ENCODE data around the gene RSF1.

The RSF1 gene

DNA sequence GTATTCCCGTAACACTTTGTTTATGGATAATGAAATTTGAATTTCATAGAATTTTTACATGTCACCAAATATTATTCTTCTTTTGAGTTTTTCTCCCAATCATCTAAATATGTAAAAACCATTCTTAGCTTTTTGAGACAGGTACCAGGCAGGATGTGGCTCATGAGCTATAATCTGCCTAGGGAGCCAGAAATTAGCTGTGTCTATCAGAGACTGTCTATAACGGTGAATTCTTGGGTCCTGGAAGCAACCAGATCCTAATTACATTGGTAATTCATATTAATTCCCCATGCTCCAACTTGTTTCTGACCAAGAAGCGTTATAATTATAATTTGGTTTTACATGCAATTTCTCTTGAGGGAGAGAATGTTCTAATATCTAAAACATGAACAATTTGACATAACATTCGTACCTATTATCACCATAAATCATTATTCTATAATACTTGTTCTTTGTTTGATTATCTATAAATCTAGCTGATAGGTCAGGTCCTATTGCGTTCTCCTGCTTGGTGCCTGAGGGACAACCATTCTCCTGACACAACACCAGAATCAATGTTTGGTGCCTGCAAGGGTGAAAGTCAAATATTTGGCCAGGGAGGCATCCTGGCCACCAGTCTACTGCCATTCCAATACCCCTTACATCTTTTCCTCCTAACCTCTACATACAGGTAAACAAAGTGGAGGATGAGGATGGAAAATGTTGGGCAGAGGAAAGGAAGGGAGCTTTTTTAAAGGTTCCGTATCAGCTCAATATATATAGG lies 69.9 kb downstream of the RSF1 start:
- no peak for DNase-seq

DNA sequence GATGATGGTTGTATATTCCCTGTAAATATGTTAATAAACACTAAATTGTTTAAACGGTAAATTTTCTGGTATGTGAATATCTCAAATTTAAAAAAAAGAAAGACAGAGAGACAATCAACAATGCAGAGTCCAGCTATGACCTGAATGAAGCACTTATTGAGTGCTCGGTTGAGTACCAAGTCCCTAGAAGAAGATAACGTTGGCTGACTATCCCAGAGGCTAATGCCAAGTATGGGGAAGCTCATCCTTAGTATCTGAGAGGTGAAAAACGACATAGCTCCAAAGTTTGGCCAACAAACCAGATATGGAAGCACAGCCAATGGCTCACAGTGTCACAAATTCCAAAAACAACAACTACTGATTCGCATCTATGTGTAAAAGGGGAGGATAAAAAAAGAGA lies 71.3 kb downstream of the RSF1 start:
- DNase-seq, result no peak

DNA sequence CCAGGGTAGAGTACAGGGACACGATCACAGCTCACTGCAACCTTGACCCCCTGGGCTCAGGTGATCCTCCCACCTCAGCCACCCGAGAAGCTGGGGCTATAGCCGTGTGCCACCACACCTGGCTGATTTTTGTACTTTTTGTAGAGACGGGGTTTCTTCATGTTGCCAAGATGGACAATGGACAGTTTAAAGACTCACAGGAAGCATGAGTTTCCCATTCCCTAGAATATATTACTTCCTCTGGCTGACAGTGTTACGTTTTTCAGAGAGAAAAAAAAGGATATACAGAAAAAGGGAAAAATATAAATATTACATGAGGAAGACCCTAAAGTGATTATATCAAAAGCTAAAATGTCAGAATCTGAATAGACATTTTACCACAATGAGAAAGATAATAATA lies 72.3 kb downstream of the RSF1 start:
- no peak for DNase-seq

DNA sequence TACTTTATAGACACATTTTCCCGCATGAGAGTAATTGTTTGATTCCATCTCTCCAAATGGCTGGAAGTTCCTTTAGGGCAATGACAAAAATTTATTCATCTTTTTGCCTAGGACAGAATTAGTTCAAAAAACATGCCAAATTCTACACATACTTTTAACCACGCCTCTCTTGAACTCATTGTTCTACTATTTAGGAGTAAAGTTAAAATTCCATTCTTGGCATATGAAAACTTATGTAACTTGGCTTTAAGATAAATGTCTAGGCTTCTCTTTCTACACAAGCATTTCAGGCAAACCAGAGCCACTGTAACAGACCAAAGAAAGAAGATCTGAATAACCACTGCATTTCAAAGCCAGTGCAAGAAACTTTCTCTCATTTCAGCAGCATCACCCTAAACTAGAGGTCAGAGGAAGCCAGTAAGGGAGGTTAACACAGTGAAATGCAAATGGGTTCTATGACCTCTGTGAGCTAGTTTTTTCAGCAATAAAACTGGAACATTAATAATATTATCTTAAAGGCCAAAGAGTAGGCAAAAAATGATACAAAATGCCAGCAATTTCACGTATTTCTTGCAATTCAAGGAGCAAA lies 73.0 kb downstream of the RSF1 start:
- no peak for DNase-seq

DNA sequence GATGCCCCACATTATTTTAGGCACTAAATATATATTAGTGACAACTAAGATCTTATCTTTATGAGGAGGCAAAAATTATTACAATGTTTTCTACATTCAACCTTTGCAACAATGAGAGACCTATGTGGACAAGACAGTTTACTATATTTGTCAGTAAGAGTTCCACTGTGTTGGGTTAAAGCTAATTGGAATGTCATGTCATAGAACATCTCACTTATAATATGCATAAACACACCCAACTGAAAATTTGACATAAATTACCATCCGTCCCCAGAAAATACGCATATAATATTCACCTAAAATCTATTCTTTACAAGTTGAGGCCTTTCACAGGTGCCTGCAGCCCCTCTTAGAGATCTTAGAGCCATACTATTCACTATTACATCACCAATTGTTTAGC lies 84.0 kb downstream of the RSF1 start:
- DNase-seq, result no peak

DNA sequence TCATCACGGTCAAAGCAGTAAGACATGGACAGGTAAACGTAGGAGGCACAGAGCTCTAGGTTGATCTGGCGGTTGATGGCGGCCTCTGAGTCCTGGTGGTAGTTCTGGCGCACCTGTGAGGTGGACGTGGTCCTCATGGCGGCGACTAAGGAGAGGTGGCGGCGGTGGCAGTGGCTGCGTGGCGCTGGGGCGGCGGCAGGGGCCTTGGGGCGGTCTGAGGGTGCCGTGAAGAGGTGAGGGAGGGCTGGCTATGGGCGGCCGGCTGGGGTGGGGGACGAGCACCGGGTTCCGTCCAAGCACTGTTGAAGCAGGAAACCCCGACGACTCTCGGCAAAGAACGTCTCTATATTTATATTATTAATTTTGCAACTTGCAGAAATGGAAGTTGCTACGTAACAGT lies 85.6 kb downstream of the RSF1 start:
- DNase-seq, result no peak

DNA sequence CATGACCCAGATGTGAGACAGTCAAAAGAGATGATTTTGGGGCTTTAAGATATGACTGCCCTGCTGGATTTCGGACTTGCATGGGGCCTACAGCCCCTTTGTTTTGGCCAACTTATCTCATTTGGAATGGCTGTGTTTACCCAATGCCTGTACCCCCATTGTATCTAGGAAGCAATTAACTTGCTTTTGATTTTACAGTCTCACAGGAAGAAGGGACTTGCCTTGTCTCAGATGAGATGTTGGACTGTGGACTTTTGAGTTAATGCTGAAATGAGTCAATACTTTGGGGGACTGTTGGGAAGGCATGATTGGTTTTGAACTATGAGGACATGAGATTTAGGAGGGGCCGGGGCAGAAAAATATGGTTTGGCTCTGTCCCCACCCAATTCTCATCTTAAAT lies 88.4 kb downstream of the RSF1 start:
- no peak for DNase-seq

DNA sequence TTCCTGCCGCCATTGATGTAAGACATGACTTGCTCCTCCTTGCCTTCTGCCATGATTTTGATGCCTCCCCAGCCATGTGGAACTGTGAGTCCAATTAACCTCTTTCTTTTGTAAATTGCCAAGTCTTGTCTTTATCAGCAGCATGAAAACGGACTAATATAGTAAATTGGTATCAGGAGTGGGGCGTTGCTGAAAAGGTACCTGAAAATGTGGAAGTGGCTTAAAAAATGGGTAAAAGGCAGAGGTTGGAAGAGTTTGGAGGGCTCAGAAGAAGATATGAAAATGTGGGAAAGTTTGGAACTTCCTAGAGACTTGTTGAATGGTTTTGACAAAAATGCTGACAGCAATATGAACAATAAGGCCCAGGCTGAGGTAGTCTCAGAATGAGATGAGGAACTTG lies 89.7 kb downstream of the RSF1 start:
- no peak for DNase-seq

DNA sequence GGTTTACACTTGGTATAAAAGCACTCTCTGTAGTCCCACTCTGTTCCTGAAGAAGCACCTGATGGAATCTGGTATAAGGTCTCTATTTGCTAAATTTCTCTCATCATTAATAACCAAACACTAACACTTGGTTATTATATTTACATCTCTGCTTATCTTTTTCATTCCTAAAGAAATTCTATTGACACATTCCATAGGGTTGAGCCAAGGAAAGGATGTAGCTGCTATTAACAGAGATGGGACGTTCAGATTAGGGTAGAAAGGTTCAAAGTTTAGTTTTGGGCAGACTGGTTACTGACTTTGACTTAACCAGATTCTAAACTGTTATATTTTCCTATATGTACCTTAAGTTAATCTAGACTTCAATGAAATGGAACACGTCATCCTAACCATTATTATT lies 91.5 kb downstream of the RSF1 start:
- DNase-seq, result no peak

DNA sequence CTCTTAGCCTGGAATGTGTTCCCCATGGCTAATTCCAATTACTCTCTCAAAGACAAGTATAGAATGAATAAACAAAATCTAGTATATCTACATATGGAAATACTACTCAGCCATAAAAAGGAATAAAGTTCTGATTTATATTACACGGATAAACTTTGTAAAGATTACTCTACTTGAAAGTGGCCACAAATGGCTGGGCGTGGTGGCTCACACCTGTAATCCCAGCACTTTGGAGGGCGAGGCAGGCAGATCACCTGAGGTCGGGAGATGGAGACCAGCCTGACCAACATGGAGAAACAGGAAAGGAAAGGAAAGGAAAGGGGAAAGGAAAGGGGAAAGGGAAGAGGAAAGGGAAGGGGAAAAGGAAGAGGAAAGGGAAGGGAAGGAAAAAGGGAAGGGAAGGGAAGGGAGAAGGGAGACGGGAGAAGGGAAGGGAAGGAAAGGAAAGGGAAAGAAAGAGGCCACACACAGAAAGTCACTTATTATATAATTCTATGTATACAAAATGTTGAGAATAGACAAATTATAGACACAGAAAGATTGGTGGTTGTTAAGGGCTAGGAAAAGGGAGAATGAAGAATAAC lies 92.2 kb downstream of the RSF1 start:
- DNase-seq, result no peak

DNA sequence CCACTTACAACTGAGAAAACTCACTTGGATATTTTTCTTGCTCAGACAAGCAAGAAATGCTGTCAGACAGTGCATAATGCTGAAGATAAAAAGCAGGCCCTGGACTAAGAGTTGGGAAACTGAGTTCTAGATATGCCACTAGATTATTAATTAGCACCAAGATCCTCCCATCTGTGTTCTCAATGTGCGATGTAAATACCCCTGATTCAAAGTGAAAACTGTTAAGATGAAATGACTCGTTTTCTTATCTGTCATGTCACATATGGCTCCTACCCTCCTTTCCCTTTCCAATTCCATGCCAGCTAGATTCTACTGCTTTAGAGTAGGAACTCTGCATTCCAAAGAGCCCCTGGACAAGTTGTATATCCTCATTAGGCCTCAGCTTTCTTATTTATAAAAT lies 94.0 kb downstream of the RSF1 start:
- no peak for DNase-seq

DNA sequence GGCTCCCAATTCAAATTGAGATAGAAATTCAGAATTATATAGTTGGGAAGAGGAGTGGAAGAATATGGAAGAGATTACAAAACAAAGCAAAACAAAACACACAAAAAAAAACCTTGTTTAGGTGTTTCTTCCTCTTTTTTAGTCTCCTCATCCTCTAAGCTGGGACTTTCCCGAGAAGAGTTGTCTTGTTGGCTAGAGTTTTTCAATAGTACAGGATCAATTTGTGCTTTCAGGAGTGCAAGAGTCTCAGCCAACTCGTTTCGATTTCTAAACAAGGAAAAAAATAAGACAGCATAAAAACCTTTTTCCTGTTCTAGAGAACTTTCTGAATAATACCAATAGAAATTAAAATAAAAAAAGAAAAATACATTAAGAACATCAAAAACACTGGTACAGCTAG lies 95.1 kb downstream of the RSF1 start:
- no peak for DNase-seq

DNA sequence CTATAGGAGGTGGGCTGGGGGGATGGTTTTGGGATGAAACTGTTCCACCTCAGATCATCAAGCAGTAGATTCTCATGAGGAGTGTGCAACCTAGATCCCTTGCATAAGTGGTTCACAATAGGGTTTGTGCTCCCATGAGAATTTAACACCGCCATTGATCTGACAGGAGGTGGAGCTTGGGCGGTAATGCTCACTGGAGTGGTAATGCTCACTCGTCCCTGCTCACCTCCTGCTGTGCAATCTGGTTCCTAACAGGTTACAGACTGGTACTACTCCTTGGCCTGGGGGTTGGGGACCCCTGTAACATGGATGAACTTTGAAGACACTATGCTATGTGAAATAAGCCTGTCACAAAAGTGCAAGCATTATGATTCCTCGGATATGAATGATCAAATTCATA lies 95.9 kb downstream of the RSF1 start:
- no peak for DNase-seq

DNA sequence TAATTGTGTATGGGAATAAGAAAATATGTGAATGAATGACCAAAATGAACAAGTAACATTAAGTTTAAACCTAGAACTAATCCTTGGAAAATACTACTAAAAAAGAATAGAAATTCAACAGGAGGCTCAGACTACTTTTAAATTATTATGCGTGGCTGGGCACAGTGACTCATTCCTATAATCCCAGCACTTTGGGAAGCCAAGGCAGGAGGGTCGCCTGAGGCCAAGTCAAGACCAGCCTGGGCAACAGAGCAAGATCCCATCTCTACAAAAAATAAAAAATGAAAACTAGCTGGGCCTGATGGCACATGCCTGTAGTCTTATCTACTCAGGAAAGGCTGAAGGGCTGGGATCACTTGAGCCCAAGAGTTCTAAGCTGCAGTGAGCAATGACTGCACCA lies 97.5 kb downstream of the RSF1 start:
- no peak for DNase-seq

DNA sequence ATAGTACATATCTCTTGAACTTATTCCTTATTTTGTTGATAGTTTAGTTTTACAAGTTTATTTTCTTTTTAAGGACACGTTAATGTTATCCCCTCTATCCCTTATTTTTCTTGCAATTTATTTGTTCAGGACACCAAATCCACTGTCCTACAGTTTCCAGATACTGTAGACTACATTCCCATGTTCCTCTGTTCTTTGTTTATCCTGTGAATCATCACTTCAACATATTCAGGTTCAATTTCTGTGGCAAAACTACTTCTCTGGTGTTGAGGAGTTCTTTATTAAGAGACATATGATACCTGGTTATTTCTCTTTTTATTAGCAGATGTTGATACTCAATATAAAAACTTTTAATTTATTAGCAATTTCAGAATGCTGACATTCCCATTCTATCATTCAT lies 110.2 kb downstream of the RSF1 start:
- no peak for DNase-seq

DNA sequence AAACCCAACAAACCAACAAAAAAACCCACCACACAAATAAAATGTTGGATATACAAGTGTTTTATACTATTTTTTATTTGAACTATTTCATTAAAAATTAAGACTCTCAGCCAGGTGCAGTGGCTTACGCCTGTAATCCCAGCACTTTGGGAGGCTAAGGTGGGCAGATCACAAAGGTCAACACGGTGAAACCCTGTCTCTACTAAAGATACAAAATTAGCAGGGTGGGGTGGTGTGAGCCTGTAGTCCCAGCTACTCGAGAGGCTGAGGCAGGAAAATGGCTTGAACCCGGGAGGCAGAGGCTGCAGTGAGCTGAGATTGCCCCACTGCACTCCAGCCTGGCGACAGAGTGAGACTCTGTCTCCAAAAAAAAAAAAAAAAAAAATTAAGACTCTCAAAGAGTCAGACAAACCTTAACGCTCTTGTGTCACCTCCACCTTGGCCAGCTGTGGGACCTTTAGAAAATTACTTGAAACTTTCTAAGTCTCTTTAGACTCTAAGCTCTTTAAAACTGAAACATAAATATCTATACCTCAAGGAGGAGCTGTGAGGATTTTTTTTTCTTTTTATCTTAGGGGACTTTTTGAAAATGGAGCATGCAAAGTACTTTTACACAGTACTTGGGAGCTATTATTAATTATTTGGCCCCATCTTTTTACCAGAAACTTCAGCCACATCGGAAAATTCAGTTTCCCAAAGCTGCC lies 114.5 kb downstream of the RSF1 start:
- no peak for DNase-seq

DNA sequence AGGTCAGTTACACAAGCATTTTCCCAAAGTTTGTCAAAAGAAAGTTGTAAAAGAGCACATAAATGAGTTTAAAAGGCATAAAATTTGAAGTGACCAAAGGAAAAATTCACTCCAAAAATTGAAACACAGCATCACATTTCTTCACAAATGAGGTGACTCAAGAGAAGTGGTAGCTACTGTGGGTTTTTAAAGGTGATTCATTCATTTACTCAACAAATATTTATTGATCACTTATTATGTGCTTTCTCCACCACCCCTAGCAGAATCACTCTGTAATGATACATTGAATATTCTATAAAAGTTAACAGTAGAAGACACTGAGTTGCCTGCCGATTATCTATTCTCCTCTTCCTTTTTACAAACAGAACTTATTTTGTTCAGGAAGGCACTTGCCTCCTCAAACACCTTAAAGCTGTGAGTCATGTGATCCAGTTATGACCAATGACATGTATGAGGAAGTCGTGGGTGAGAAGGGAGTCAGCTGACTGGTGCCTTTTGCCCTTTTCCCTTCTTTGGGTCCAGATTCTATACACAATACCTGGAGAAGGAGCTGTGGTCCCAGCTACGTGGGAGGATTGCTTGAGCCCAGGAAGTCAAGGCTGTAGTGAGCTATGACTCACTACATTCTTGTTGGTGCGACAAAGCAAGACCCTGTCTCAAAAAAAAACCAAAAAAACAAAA lies 115.2 kb downstream of the RSF1 start:
- DNase-seq, result peak; percentile 11 to 55 (median 40)

DNA sequence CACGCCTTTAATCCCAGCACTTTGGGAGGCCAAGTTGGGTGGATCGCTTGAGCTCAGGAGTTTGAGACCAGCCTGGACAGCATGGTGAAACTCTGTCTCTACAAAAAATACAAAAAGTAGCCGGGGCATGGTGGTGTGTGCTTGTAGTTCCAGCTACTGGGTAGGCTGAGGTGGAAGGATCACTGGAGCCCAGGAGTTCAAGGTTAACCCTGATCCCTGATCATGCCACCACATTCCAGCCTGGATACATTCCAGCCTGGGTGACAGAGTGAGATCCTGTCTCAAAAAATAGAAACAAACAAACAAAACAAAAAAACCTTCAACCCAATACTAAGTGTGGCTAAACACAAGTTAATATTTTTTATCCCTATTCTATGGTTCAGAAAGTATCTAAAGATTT lies 116.5 kb downstream of the RSF1 start:
- no peak for DNase-seq

DNA sequence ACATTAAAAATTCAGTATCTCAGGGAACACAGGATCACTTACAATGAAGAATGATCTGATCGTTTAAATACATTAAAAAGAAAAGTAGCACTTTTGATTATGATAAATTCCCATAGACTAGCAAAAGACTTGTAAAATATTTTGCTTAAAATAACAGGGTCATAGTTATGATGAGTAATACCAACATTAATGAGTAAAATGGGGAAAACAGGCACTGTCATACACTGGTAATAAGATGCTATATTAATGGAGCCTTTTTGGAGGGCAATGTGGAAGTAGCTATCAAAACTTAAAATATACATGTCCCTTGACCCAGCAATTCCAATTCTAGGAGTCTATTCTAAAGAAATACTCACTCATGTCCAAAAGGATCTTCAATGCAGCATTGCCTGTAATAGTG lies 121.1 kb downstream of the RSF1 start:
- no peak for DNase-seq

DNA sequence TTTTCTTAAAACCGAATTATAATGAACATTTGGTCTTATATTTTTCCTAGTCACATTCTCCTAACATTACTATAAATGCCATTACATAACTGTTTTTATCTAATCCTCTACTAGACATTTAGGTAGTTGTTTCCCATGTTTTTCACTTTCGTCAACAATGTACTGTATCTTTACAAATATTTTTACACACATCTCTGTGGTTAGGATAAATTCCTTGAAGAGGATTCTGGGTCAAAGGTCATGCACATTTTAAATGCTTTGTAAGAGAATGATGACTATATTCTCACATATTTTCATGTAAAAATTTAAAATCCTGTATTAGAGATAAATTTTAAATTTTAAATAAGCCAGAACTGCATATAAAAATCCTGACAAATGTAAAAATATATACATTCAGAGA lies 121.6 kb downstream of the RSF1 start:
- no peak for DNase-seq

DNA sequence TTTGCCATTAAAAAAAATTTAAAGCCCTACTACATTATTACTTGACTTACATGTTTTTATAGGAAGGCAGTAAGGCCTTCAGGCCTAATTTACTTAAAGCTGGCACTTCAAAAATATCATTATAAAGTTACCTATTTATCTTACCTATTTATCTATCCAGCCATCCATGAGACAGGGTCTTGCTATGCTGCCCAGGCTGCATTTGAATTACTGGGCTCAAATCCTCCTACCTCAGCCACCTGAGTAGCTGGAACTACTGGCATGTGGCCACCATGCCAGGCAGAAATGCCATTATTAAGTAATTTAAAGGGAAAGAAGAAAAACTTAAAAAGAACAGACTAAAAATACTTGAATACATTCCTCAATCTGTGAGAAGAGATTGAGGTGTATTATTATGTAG lies 122.7 kb downstream of the RSF1 start:
- DNase-seq, result no peak

DNA sequence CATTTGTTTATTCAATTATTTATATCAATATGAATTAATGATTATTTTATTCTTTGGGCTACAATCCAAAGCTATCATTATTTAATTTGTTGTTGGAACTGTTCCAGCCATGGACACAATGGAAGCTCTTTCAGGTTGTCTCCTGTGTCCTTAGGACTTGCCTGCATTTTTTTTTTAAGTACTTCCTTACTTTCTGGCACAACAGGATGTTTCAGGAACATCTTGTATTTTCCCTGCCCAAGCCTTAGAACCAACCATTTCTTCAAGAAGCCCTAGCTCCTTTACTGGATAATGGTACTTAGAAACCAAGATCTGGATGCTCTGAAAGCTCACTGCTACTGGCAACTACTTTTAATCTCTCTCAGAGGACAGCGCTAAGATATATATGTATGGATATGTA lies 125.1 kb downstream of the RSF1 start:
- DNase-seq, result no peak

DNA sequence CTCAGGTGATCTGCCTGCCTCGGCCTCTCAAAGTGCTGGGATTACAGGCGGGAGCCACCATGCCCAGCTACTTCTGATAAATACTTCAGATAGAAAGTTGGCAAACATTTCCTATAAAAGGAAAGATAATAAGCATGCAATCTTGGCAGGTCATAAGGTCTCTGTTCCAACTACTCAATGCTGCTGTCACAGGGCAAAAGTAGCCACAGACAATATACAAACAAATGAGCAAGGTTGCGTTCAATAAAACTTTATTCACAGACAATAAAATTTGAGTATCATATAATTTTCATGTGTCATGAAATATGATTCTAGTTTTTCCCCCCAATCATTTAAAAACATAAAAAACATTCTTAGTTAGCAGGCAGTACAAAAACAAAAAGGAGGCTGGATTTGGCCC lies 129.9 kb downstream of the RSF1 start:
- DNase-seq, result no peak

Data from suppressor macrophage (primary cell).